SU-DHL-6 (cell line): ENCODE data around the gene FGF6.

Experiments used
- H2AFZ ChIP-seq: fragments of 200-600 bp; sonication (generic); 2 replicates; pipeline ENCODE4 v1.6.1; 2014; ENCODE audit warnings: low read depth, mild to moderate bottlenecking, moderate library complexity, mixed read lengths, antibody characterized with exemption, low read length; ENCODE audit not compliant: severe bottlenecking
- H3F3A ChIP-seq: fragments of 200-600 bp; shearing (Covaris generic); 2 replicates; pipeline ENCODE4 v1.6.0; 2016; ENCODE audit warnings: antibody characterized with exemption, mild to moderate bottlenecking; ENCODE audit not compliant: insufficient read depth
- H3K27ac ChIP-seq: fragments of 200-600 bp; sonication (generic); 2 replicates; pipeline ENCODE4 v1.5.1; 2016; ENCODE audit warnings: low read depth, mild to moderate bottlenecking, low read length, moderate library complexity, mixed read lengths
- H3K27me3 ChIP-seq: fragments of 200-600 bp; sonication (generic), shearing (Covaris generic); 2 replicates; pipeline ENCODE4 v1.6.0; 2014; ENCODE audit warnings: mild to moderate bottlenecking, low read length
- H3K36me3 ChIP-seq: fragments of 200-600 bp; sonication (generic); 2 replicates; pipeline ENCODE4 v1.6.1; 2014; ENCODE audit warnings: mild to moderate bottlenecking, low read length, mixed read lengths
- H3K4me2 ChIP-seq: fragments of 300-600, 200-600 bp; shearing (Covaris generic), sonication (generic); 2 replicates; pipeline ENCODE4 v1.6.0; 2014; ENCODE audit warnings: low read length, low read depth, mild to moderate bottlenecking; ENCODE audit not compliant: poor library complexity, severe bottlenecking
- H3K4me3 ChIP-seq: fragments of 200-600 bp; sonication (generic); 2 replicates; pipeline ENCODE4 v1.5.1; 2014; ENCODE audit warnings: antibody characterized with exemption, low read length, mild to moderate bottlenecking, mixed read lengths; ENCODE audit not compliant: insufficient read depth, poor library complexity, severe bottlenecking
- H3K79me2 ChIP-seq: fragments of 200-600 bp; sonication (generic); 2 replicates; pipeline ENCODE4 v1.6.1; 2014; ENCODE audit warnings: mild to moderate bottlenecking, low read length, moderate library complexity; ENCODE audit not compliant: insufficient read depth
- H3K9ac ChIP-seq: fragments of 200-600 bp; sonication (generic); 2 replicates; pipeline ENCODE4 v1.7.0; 2014; ENCODE audit warnings: mild to moderate bottlenecking, low read length
- H3K9me2 ChIP-seq: fragments of 200-600 bp; sonication (generic); replicated peaks from 2 replicates; pipeline ENCODE4 v1.6.1; 2014; ENCODE audit warnings: low read length; ENCODE audit not compliant: insufficient read depth
- H3K9me3 ChIP-seq: fragments of 200-600 bp; sonication (generic); 2 replicates; pipeline ENCODE4 v1.6.1; 2014; ENCODE audit warnings: low read length, mixed read lengths; ENCODE audit not compliant: insufficient read depth
- H4K20me1 ChIP-seq: fragments of 200-600 bp; sonication (generic); 2 replicates; pipeline ENCODE4 v1.6.1; 2014; ENCODE audit warnings: low read depth, mild to moderate bottlenecking, antibody characterized with exemption, low read length, moderate library complexity, mixed read lengths
- CTCF ChIP-seq: fragments of 200-600 bp; sonication (generic); IDR thresholded peaks from one replicate; pipeline ENCODE4 v1.5.1; 2017; ENCODE audit warnings: antibody characterized with exemption, mild to moderate bottlenecking, low read length, moderate library complexity; ENCODE audit not compliant: insufficient read depth, poor library complexity, severe bottlenecking
- EZH2phosphoT487 ChIP-seq: fragments of 200-600 bp; sonication (generic), shearing (Covaris generic); conservative IDR thresholded peaks from 2 replicates; pipeline ENCODE4 v1.6.1; 2018; ENCODE audit warnings: mild to moderate bottlenecking, antibody characterized with exemption, low read length, moderate library complexity, mixed read lengths

Gene FGF6

GRCh38 chr12:4423528-4424195 is 22.0 kb downstream of the FGF6 start:
- Histone ChIP-seq H3K4me2 (no peak overlapping the region), H2AFZ (no peak overlapping the region), H3K4me3 (no peak overlapping the region), H3K79me2 (no peaks in the 10 kb centered on the region), H3K9me2 (no peaks in the 10 kb centered on the region), H3K9me3 (no peaks in the 10 kb centered on the region), H3K27me3 (no peaks in the 10 kb centered on the region), H3K27ac (no peak overlapping the region), H3K9ac (no peak overlapping the region), H3K36me3 (no peaks in the 10 kb centered on the region), H3F3A (no peaks in the 10 kb centered on the region), H4K20me1 (no peaks in the 10 kb centered on the region)
- no peak for TF ChIP-seq EZH2phosphoT487
- TF ChIP-seq CTCF, result no peak

- H2AFZ ChIP-seq, result no peak overlapping the region
- H3F3A ChIP-seq, result no peaks in the 10 kb centered on the region
- TF ChIP-seq CTCF, result no peak
- TF ChIP-seq EZH2phosphoT487, result no peak
- H3K9ac ChIP-seq, result no peak overlapping the region
- H3K9me2 ChIP-seq, result no peaks in the 10 kb centered on the region
- no peaks in the 10 kb centered on the region for H3K79me2 ChIP-seq
- no peak overlapping the region for H3K4me2 ChIP-seq
- H4K20me1 ChIP-seq, result no peaks in the 10 kb centered on the region
- H3K27ac ChIP-seq, result no peak overlapping the region
- H3K9me3 ChIP-seq, result no peaks in the 10 kb centered on the region
- no peaks in the 10 kb centered on the region for H3K27me3 ChIP-seq
- H3K4me3 ChIP-seq, result no peak overlapping the region
- no peaks in the 10 kb centered on the region for H3K36me3 ChIP-seq
Measured at GRCh38 chr12:4422985-4423384, 22.6 kb downstream of the FGF6 start.

- Histone ChIP-seq H3F3A (no peaks in the 10 kb centered on the region), H2AFZ (no peak overlapping the region), H3K9me2 (no peaks in the 10 kb centered on the region), H3K4me2 (no peak overlapping the region), H3K4me3 (no peak overlapping the region), H3K27ac (no peak overlapping the region), H3K9ac (no peak overlapping the region), H4K20me1 (no peaks in the 10 kb centered on the region), H3K36me3 (no peaks in the 10 kb centered on the region), H3K9me3 (no peaks in the 10 kb centered on the region), H3K79me2 (no peaks in the 10 kb centered on the region), H3K27me3 (no peaks in the 10 kb centered on the region)
- no peak for TF ChIP-seq EZH2phosphoT487
- TF ChIP-seq CTCF, result peak; percentile 57
Measured at GRCh38 chr12:4421590-4422031, 24.0 kb downstream of the FGF6 start.
